A549 (cell line): Measurements from ENCODE around the gene GAL. TPM values are rescaled to one million over a fixed set of nuclear protein-coding genes. Genes with fewer than 3 reads are reported as not detected.

Experiments
- ATAC-seq, 2 experiments: fragments of 200-7000 bp in 1 of 2; fragments of >200 bp in 1 of 2; cut with Nextera tagmentation in 1 of 2; cut with Tn5 transposase in 1 of 2; 3 replicates each; pipeline versions ENCODE4 v1.8.0 to v1.9.1; 2018 to 2020; ENCODE audit warnings: mild to moderate bottlenecking in 1 of 2, moderate library complexity in 1 of 2
- CTCF ChIA-PET: fragments of 300-600 bp; sonication (Branson Sonifier 250); formaldehyde crosslinking; extraction: SDS; loops from one replicate; lab custom pipeline; 2021; ENCODE audit warnings: antibody characterized with exemption, inconsistent platforms; lab: Yijun Ruan, JAX
- POLR2A ChIA-PET: fragments of 350-600 bp; formaldehyde crosslinking; extraction: SDS; loops from one replicate; lab custom pipeline; 2021; ENCODE audit warnings: antibody characterized with exemption, inconsistent platforms; lab: Yijun Ruan, JAX
- DNase-seq, 2 experiments: peaks; one replicate each; pipeline versions ENCODE4 v3.0.0 to v3.0.0-alpha.2; 2011 to 2016; ENCODE audit warnings: low read depth in 1 of 2, low spot score in 1 of 2
- FAIRE-seq: peaks from 2 replicates; lab custom pipeline; 2011; peaks lifted over from hg19 to GRCh38; lab: Jason Lieb, UNC
- H3K27ac ChIP-seq, 2 experiments: fragments of >200 bp; sonication (Bioruptor Twin); formaldehyde crosslinking; 3 replicates each; pipeline ENCODE4 v1.5.1; 2016 to 2017
- H3K4me1 ChIP-seq: fragments of >200 bp; sonication (Bioruptor Twin); formaldehyde crosslinking; 3 replicates; pipeline ENCODE4 v1.6.1; 2016
- H3K4me2 ChIP-seq: fragments of >200 bp; sonication (Bioruptor Twin); formaldehyde crosslinking; 3 replicates; pipeline ENCODE4 v1.6.1; 2016
- H3K4me3 ChIP-seq: fragments of >200 bp; sonication (Bioruptor Twin); formaldehyde crosslinking; 3 replicates; pipeline ENCODE4 v1.5.1; 2016
- H3K9me3 ChIP-seq: fragments of >200 bp; sonication (Bioruptor Twin); formaldehyde crosslinking; 3 replicates; pipeline ENCODE4 v1.6.1; 2016
- BHLHE40 ChIP-seq: IDR thresholded peaks from 2 replicates; pipeline ENCODE4 v1.6.1; 2012; ENCODE audit warnings: low read depth, low read length, inconsistent platforms
- CBX2 ChIP-seq: fragments of 200-600 bp; sonication (generic); IDR thresholded peaks from 2 replicates; pipeline ENCODE4 v1.6.1; 2016; ENCODE audit warnings: low read depth, mild to moderate bottlenecking, borderline replicate concordance
- CEBPB ChIP-seq, 2 experiments: fragments of >200 bp in 1 of 2; sonication (Bioruptor Twin) in 1 of 2; formaldehyde crosslinking in 1 of 2; IDR thresholded peaks; 2 replicates each; pipeline ENCODE4 v1.6.1; 2012 to 2016
- EHMT2 ChIP-seq: fragments of 200-600 bp; sonication (generic); IDR thresholded peaks from 2 replicates; pipeline ENCODE4 v1.6.1; 2016; ENCODE audit warnings: antibody characterized with exemption, low read depth, mild to moderate bottlenecking, moderate library complexity
- FOSB ChIP-seq: fragments of 250-450 bp; sonication (Bioruptor Pico); IDR thresholded peaks from 2 replicates; pipeline ENCODE4 v1.5.0; 2020; ENCODE audit warnings: mild to moderate bottlenecking, moderate library complexity
- GATA3 ChIP-seq: IDR thresholded peaks from 2 replicates; pipeline ENCODE4 v1.6.1; 2012; ENCODE audit warnings: borderline replicate concordance
- HDAC2 ChIP-seq: fragments of 200-600 bp; sonication (generic); IDR thresholded peaks from 2 replicates; pipeline ENCODE4 v1.6.1; 2016
- HEYL ChIP-seq: fragments of 250-450 bp; sonication (Bioruptor Pico); IDR thresholded peaks from 2 replicates; pipeline ENCODE4 v1.8.0; 2021; ENCODE audit warnings: mild to moderate bottlenecking, moderate library complexity
- JUN ChIP-seq, 2 experiments: fragments of >200 bp; sonication (Bioruptor Twin); formaldehyde crosslinking; IDR thresholded peaks; 2 replicates in 1 of 2; 3 replicates in 1 of 2; pipeline ENCODE4 v1.6.1; 2016 to 2017
- KDM5A ChIP-seq: fragments of 200-600 bp; sonication (generic); IDR thresholded peaks from 2 replicates; pipeline ENCODE4 v1.6.1; 2016; ENCODE audit warnings: antibody characterized with exemption, mild to moderate bottlenecking
- MAZ ChIP-seq: fragments of 150-350 bp; IDR thresholded peaks from 2 replicates; pipeline ENCODE4 v1.6.1; 2014; ENCODE audit warnings: antibody characterized with exemption, low read depth, low read length, borderline replicate concordance
- NPAS2 ChIP-seq: fragments of 250-450 bp; sonication (Bioruptor Pico); IDR thresholded peaks from 2 replicates; pipeline ENCODE4 v1.8.0; 2022; ENCODE audit warnings: mild to moderate bottlenecking, moderate library complexity, borderline replicate concordance
- PHF8 ChIP-seq: fragments of 200-600 bp; sonication (generic); IDR thresholded peaks from 2 replicates; pipeline ENCODE4 v1.6.1; 2016; ENCODE audit warnings: low read depth, mild to moderate bottlenecking, antibody characterized with exemption, moderate library complexity, borderline replicate concordance
- RAD21 ChIP-seq, 2 experiments: fragments of >200 bp in 1 of 2; sonication (Bioruptor Twin) in 1 of 2; formaldehyde crosslinking in 1 of 2; IDR thresholded peaks in 1 of 2; conservative IDR thresholded peaks in 1 of 2; 2 replicates in 1 of 2; 3 replicates in 1 of 2; pipeline ENCODE4 v1.6.1; 2012 to 2018; ENCODE audit warnings: inconsistent platforms in 1 of 2
- RARB ChIP-seq: fragments of 250-450 bp; sonication (Bioruptor Pico); IDR thresholded peaks from 2 replicates; pipeline ENCODE4 v1.8.0; 2021; ENCODE audit warnings: mild to moderate bottlenecking, moderate library complexity
- RCOR1 ChIP-seq: fragments of 150-350 bp; IDR thresholded peaks from 2 replicates; pipeline ENCODE4 v1.6.1; 2014; ENCODE audit warnings: antibody characterized with exemption, low read length, low read depth
- TP53 ChIP-seq: fragments of 250-450 bp; sonication (Bioruptor Pico); IDR thresholded peaks from 2 replicates; pipeline ENCODE4 v1.5.0; 2021; ENCODE audit warnings: mild to moderate bottlenecking, moderate library complexity
- ZC3H11A ChIP-seq: fragments of 450-650 bp; IDR thresholded peaks from 2 replicates; pipeline ENCODE4 v1.6.1; 2014; ENCODE audit warnings: antibody characterized with exemption, mild to moderate bottlenecking
- WGBS: methylation state at CpG from one replicate; pipeline ENCODE4 v1.1.6; 2017; ENCODE audit errors: missing lambda C conversion rate; 5-methylcytosine and 5-hydroxymethylcytosine counted together
- polyA plus RNA-seq, 4 experiments: library from polyadenylated mRNA; depleted of rRNA in 3 of 4; stranded (reverse); fragments of >200 nt; fragmentation: RNase III in 1 of 4; extraction: RNeasy Plus Mini Kit Qiagen cat#74134 plus additional on column Dnase treatment in 1 of 4; gene quantifications; 2 replicates in 3 of 4; 3 replicates in 1 of 4; pipeline ENCODE4 v1.2.3, GENCODE V29; 2011 to 2017
- TF ChIP-seq, protein P1 (sequence below): fragments of 250-450 bp; sonication (Bioruptor Pico); IDR thresholded peaks from 2 replicates; pipeline ENCODE4 v1.5.0; 2021; ENCODE audit warnings: mild to moderate bottlenecking, moderate library complexity, borderline replicate concordance
- TF ChIP-seq, protein P2 (sequence below): fragments of >200 bp; sonication (Bioruptor Twin); formaldehyde crosslinking; IDR thresholded peaks from 3 replicates; pipeline ENCODE4 v1.5.1; 2016
- TF ChIP-seq, protein P3 (sequence below): IDR thresholded peaks from 2 replicates; pipeline ENCODE4 v1.6.1; 2012

Gene GAL
- polyA plus RNA-seq, 2 of the 4 experiments (the other 2 are of a cell fraction): 2.2 to 8.6 TPM

DNA sequence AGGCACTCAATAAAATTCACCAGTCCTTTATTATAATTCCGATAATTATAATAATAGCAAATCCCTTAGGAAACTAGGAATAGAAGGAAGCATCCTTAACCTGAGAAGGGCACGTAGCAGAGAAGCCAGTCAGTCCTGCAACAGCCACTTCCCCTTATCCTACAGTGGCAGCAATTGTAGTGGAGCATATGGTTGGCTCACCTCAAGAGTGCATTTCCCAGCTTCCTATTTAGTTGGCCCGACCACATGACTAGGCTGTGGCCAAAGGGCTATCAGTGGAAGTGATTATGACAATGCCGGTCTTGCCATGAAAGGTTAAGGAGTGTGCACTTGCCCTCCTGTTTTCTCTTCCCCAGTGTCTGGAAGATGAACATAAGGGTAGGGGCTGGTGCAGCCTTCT, 39.9 kb downstream of the GAL start:
- Histone ChIP-seq H3K27ac (no peak overlapping the region), H3K4me3 (no peak overlapping the region), H3K9me3 (peaks cover 6% of the 10 kb centered on the region; the same call in 1 of the 3 replicates), H3K4me1 (no peaks in the 10 kb centered on the region), H3K4me2 (no peak overlapping the region)
- ChIA-PET POLR2A (no interaction called here), CTCF (no interaction called here)
- WGBS: 44% methylated on average over 4 of the region's 4 CpGs
- no peak for DNase-seq
- TF ChIP-seq CBX2 (no peak), HDAC2 (no peak), MAZ (no peak), CEBPB (IDR thresholded peaks at IDR 0.05) (no peak), HEYL (CRISPR knock-in tag) (no peak), RARB (CRISPR knock-in tag) (no peak), RCOR1 (no peak), BHLHE40 (no peak), JUN (IDR thresholded peaks at IDR 0.05) (no peak), EHMT2 (no peak), RAD21 (conservative IDR thresholded peaks at IDR 0.05 in 1 of 2, IDR thresholded peaks at IDR 0.05 in 1 of 2) (no peak), PHF8 (no peak), GATA3 (no peak), ZC3H11A (no peak)
- TF ChIP-seq, protein P1, sequence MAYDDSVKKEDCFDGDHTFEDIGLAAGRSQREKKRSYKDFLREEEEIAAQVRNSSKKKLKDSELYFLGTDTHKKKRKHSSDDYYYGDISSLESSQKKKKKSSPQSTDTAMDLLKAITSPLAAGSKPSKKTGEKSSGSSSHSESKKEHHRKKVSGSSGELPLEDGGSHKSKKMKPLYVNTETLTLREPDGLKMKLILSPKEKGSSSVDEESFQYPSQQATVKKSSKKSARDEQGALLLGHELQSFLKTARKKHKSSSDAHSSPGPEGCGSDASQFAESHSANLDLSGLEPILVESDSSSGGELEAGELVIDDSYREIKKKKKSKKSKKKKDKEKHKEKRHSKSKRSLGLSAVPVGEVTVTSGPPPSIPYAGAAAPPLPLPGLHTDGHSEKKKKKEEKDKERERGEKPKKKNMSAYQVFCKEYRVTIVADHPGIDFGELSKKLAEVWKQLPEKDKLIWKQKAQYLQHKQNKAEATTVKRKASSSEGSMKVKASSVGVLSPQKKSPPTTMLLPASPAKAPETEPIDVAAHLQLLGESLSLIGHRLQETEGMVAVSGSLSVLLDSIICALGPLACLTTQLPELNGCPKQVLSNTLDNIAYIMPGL (CRISPR knock-in tag): no peak
- TF ChIP-seq, protein P2, sequence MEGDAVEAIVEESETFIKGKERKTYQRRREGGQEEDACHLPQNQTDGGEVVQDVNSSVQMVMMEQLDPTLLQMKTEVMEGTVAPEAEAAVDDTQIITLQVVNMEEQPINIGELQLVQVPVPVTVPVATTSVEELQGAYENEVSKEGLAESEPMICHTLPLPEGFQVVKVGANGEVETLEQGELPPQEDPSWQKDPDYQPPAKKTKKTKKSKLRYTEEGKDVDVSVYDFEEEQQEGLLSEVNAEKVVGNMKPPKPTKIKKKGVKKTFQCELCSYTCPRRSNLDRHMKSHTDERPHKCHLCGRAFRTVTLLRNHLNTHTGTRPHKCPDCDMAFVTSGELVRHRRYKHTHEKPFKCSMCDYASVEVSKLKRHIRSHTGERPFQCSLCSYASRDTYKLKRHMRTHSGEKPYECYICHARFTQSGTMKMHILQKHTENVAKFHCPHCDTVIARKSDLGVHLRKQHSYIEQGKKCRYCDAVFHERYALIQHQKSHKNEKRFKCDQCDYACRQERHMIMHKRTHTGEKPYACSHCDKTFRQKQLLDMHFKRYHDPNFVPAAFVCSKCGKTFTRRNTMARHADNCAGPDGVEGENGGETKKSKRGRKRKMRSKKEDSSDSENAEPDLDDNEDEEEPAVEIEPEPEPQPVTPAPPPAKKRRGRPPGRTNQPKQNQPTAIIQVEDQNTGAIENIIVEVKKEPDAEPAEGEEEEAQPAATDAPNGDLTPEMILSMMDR: no peak
- FAIRE-seq: no peak
- no peak for ATAC-seq

DNA sequence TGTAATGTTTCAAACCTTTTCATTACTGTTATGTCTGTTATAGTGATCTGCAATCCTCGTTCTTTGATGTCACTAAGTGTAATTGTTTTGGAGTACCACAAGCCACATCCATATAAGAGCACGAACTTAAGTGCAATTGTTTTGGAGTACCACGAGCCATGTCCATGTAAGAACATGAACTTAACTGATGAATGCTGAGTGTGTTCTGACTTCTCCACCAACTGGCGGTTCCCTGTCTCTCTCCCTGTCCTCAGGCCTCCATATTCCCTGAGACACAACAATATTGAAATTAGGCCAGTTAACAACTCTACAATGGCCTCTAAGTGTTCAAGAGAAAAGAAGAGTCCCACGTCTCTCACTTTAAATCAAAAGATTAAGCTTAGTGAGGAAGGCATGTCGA, 43.4 kb downstream of the GAL start:
- no peaks in the 10 kb centered on the region for H3K4me1 ChIP-seq
- POLR2A ChIA-PET: no interaction called here
- H3K27ac ChIP-seq: no peak overlapping the region
- FAIRE-seq (peak; percentile 7), ATAC-seq (peak in 1 of 2 experiments; percentile 56; a peak in 2 of 6 replicates)
- H3K4me3 ChIP-seq: no peak overlapping the region
- no peak for TF ChIP-seq TP53
- TF ChIP-seq FOSB: no peak
- TF ChIP-seq KDM5A: no peak
- TF ChIP-seq, protein P3, sequence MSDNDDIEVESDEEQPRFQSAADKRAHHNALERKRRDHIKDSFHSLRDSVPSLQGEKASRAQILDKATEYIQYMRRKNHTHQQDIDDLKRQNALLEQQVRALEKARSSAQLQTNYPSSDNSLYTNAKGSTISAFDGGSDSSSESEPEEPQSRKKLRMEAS: no peak
- peak in 1 of 2 experiments; percentile 35; a peak in 2 of 5 replicates for TF ChIP-seq RAD21 (conservative IDR thresholded peaks at IDR 0.05 in 1 of 2, IDR thresholded peaks at IDR 0.05 in 1 of 2)
- TF ChIP-seq, all 56 proteins: peak for 1
- peak in 1 of 2 experiments; percentile 21 for DNase-seq
- Histone ChIP-seq H3K4me2 (no peak overlapping the region), H3K9me3 (no peaks in the 10 kb centered on the region)
- CTCF ChIA-PET: interaction anchor here (0.8 to 0.9 kb wide), 2 partner anchors 11 to 25 kb away, joined by 3 to 4 read pairs; no protein-coding TSS in a partner anchor
- 58% methylated on average over 6 of the region's 6 CpGs for WGBS

DNA sequence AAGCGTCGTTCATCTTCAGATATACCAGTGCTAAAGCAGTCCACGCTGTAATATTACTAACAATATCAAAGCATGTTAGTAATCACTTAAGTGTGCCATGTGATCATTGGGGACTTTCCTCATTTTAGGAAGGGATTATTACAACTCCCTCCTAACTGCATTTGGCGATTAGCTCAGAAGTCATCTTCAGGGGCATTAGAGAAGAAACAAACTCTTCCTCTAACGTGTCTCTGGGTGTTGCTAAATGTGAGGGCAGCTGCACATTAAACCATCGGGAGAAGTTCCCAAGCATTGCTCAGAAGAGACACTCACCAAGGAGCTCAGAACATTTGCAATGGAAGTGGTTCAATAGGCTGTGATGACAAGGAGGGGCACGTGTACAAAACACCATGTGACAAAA, 49.8 kb downstream of the GAL start:
- POLR2A ChIA-PET: no interaction called here
- no peak overlapping the region for H3K4me2 ChIP-seq
- 70% methylated on average over 7 of the region's 7 CpGs for WGBS
- no peak overlapping the region for H3K27ac ChIP-seq
- H3K9me3 ChIP-seq: no peaks in the 10 kb centered on the region
- DNase-seq (no peak), ATAC-seq (no peak)
- no peaks in the 10 kb centered on the region for H3K4me1 ChIP-seq
- CTCF ChIA-PET: interaction anchor here (0.5 kb wide), 1 partner anchor 53 kb away, joined by 3 read pairs; no protein-coding TSS in a partner anchor
- no peak for TF ChIP-seq NPAS2 (CRISPR knock-in tag)
- TF ChIP-seq, all 56 proteins: peak for 0
- no peak for FAIRE-seq
- no peak overlapping the region for H3K4me3 ChIP-seq
